Measurements from ENCODE around the gene CKM. TPM values are rescaled to one million over a fixed set of nuclear protein-coding genes. Genes with fewer than 3 reads are reported as not detected.
A peak's percentile ranks its signal among the peaks of the same experiment; 100 is the strongest.
"Not testable (repeated sequence)": the region's sequence is repeated elsewhere in the genome, so short reads cannot be mapped to it uniquely, and the experiment has no call there.

Gene CKM
- total RNA-seq, 8 experiments from 2014 or later, result 0.11 to 0.50 (median 0.28) TPM; not detected in 3

DNA sequence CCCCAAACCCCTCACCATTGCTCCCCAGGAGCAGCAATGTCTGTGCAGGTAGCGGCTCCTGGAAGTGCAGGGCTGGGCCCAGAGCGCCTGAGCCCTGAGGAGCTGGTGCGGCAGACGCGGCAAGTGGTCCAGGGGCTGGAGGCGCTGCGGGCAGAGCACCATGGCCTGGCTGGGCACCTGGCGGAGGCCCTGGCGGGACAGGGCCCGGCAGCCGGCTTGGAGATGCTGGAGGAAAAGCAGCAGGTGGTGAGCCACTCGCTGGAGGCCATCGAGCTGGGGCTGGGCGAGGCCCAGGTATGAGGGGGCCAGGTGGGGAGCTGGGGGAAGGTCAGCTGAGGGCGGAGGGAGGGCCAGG is 22.8 kb upstream of the CKM start:
- Histone ChIP-seq H3K4me1 (replicated peaks in 1 of 2) (no peaks in the 10 kb centered on the region), H3K4me3 (no peak overlapping the region), H3K27ac (no peak overlapping the region)
- 40 to 60% methylated on average over 1 of the region's 15 CpGs; no CpG with 5 or more reads in 8 of the 10 experiments for WGBS, 10 experiments
- ATAC-seq (replicated peaks in 6 of 8), result no peak
- in situ Hi-C loops (cut with MboI; ENCODE audit: low pct_unique_long_range_greater_than_20kb in 2 of 9, low sequenced_read_pairs in 9 of 9, unreplicated experiment in 9 of 9), result no loop called here

DNA sequence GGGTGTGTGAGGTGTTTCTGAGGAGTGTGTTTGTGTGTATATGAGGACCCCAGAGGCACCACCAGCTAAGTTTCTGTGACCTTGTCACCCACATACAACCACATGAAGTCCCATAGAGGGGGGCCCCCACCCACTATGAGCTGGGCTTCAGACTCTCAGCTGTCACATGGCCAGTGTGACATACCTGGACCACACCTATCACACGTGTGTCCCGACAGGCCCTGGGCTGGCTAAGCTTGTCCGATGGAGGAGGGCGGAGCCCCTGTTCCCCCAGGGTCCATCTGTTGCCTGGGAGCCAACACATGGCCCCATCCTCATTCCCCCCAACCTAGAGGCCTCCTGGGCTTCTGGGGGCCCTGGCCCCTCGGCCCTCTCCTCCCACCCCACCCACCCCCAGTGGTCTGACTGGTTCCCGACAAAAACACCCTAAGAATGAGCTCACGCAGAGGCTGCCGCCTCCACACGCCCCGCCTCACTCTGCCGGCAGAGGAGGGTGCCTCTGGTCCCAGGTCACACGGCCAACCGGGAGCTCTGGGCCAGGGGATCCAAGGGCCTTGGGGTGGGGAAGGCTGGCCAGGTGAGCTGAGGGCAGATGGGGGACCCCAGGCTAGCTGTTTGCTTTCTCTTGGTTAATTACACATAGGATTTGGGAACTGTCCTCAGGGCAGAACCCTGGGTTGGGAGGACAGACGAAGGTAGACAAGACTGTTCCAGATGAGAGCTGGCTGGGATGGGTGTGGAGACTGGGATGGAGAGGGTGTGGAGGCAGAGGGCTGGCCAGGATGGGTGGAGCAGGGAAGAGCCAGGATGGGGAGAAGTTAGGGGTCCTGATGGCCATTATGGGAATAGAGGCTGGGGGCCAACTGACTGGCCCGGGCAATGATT is 22.2 kb upstream of the CKM start:
- H3K4me1 ChIP-seq (replicated peaks in 1 of 2), result no peaks in the 10 kb centered on the region
- no peak overlapping the region for H3K27ac ChIP-seq
- in situ Hi-C loops (cut with MboI; ENCODE audit: low pct_unique_long_range_greater_than_20kb in 2 of 9, low sequenced_read_pairs in 9 of 9, unreplicated experiment in 9 of 9), result no loop called here
- 60% methylated on average over 1 of the region's 15 CpGs; no CpG with 5 or more reads in 9 of the 10 experiments for WGBS, 10 experiments
- ATAC-seq (replicated peaks in 6 of 8), result peak in 2 of 8 experiments; percentile 32 to 43
- no peak overlapping the region for H3K4me3 ChIP-seq

DNA sequence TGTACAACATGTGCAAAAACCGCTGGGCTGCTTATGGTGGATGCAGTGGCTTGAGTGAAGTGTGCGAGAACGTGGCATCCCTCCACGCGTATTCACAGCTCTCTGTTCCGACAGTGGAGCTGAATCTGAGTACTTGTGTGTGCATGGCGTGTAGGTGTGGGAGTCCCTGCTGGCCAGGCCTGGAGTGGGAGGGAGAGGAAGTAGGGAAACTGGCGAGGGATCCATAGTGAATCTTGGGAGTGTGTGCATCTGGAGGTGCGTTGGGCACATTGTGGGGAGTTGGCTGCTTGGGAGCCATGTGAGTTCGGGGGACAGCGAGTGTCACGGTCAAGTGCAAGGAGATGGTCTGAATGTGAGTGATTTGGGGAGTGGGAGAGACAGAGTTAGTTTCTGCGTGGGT is 20.2 kb upstream of the CKM start:
- in situ Hi-C loops (cut with MboI; ENCODE audit: low pct_unique_long_range_greater_than_20kb in 2 of 9, low sequenced_read_pairs in 9 of 9, unreplicated experiment in 9 of 9), result no loop called here

DNA sequence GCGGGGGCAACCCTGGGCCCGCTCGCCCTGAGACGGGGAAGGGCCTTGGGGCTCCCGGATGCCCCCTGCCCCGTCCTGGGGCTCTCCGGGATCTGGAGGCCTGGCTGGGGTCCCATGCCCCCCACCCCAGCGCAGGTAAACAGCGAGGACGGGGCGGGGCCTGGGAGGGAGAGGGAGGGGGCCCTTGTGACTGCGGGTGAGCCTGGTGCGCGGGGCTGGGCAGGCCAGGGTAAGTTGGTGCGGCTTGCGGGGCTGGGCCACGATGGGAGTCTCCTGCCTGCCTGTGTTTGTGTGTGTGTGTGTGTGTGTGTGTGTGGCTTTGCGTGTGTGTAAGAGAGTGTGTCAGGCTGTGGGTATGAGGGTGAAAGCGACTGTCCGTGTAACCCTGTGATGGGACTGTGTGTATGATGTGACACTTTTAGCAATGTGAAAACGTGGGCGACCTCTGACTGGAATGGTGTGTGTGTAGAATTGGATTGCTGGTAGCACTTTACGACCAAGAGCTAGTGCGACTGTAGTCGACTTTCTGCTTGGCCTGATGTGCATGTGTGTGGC is 18.3 kb upstream of the CKM start:
- in situ Hi-C loops (cut with MboI; ENCODE audit: low pct_unique_long_range_greater_than_20kb in 2 of 9, low sequenced_read_pairs in 9 of 9, unreplicated experiment in 9 of 9), result no loop called here
- no peak overlapping the region for H3K27ac ChIP-seq
- WGBS, 10 experiments, result 0 to 50% (median 30%) methylated on average over 1 to 4 of the region's 25 CpGs; no CpG with 5 or more reads in 7 of the 10 experiments
- peak overlapping the region in 3 of 5 donors; percentile 10 to 16 (median 13) for H3K4me3 ChIP-seq
- no peaks in the 10 kb centered on the region for H3K4me1 ChIP-seq (replicated peaks in 1 of 2)
- ATAC-seq (replicated peaks in 6 of 8), result peak in 7 of 8 experiments; percentile 17 to 64 (median 53)

More for the DNA sequence above, 20.2 kb upstream of the CKM start:
- ATAC-seq (replicated peaks in 6 of 8), result no peak
- no peak overlapping the region for H3K27ac ChIP-seq
- WGBS, 10 experiments, result 0 to 77% (median 56%) methylated on average over 1 to 8 of the region's 13 CpGs; no CpG with 5 or more reads in 3 of the 10 experiments
- no peaks in the 10 kb centered on the region for H3K4me1 ChIP-seq (replicated peaks in 1 of 2)
- H3K4me3 ChIP-seq, result no peak overlapping the region

DNA sequence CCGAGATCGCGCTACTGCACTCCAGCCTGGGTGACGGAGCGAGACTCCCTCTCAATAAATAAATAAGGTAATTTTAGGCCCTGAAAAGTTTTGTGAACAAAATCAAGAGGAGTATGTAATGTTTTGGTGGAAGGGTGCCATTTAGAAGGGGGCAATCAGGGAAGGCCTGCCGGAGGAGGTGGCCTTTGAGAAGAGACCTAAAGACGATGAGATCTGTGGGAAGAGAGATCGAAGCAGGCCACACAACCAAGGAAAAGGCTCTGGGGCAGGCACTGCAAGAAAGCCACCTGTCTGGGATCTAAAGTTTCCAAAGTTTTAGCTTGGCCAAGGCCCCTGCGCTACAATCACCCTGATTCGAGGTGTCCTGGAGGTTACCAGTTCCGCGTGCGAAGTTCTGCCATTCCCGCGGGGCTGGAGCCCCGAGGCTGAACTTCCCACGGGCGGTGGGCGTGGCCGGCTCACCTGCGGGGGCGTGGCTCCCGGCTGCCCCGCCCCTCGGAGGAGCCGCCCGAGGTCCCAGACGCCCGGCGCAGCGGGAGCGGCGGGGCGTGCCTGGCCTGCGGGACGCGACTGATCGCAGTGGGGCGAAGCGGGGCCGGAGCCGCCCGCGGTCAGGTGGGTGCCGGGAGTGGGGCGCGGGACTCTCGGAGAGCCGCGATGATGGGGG is 17.7 kb upstream of the CKM start, which contains the start of gene KLC3:
KLC3 (plus strand) TSS at position 519 of the 667 bp plus-strand sequence. CDS start 4,792 bp downstream, outside the sequence.
- in situ Hi-C loops (cut with MboI; ENCODE audit: low pct_unique_long_range_greater_than_20kb in 2 of 9, low sequenced_read_pairs in 9 of 9, unreplicated experiment in 9 of 9), result no loop called here
- WGBS, 10 experiments, result 3 to 86% (median 20%) methylated on average over 3 to 21 of the region's 50 CpGs; no CpG with 5 or more reads in 5 of the 10 experiments
- peak in 7 of 8 experiments; percentile 18 to 57 (median 50) for ATAC-seq (replicated peaks in 6 of 8)
- Histone ChIP-seq H3K4me1 (replicated peaks in 1 of 2) (no peaks in the 10 kb centered on the region), H3K4me3 (peak within 1 kb of the TSS in 3 of 5 donors; percentile 10 to 16 (median 13)), H3K27ac (no peak within 1 kb of the TSS)

DNA sequence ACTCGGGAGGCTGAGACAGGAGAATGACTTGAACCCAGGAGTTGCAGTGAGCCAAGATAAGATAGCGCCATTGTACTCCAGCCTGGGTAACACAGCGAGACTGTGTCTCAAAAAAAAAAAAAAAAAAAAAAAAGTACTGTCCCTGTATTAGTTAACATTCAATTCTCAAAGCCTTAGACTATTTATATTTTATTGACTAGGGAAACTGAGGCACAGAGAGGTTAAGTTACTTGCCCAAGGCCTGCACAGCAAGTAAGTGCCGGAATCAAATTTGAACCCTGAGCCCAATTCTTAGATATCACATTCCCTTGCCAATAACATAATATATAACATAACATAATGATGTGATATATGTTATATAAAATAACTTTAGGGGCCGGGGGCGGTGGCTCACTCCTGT is 17.0 kb upstream of the CKM start:
- H3K27ac ChIP-seq, result no peak overlapping the region
- in situ Hi-C loops (cut with MboI; ENCODE audit: low pct_unique_long_range_greater_than_20kb in 2 of 9, low sequenced_read_pairs in 9 of 9, unreplicated experiment in 9 of 9), result no loop called here
- WGBS, 10 experiments, result 33 to 100% (median 71%) methylated on average over 1 to 5 of the region's 6 CpGs
- no peaks in the 10 kb centered on the region for H3K4me1 ChIP-seq (replicated peaks in 1 of 2)
- no peak overlapping the region for H3K4me3 ChIP-seq
- no peak for ATAC-seq (replicated peaks in 6 of 8)

DNA sequence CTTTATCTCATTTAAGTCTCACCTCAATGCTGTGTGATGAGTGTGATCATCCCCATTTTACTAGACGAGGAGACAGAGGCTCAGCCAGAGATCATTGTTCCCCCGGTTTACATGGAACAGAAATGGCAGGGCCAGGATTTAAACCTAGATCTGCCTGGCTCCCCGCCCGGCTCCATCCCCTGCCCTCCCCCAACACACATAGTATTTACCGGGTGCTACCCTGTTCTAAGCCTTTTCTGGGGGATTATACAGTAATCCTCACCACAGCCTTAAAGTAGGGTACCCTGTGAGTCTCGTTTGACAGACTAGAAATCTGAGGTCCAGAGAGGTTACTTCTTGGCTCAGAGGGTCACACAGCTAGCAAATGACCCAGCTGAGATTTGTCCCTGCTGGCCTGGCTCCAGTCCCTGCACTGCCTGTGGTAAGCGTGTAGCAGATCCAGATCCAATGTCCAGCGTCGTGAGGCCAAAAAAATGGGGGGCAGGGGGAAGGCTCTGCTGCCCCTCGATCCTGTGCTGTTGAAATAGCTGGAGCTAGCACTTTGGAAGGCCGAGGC is 14.1 kb upstream of the CKM start:
- in situ Hi-C loops (cut with MboI; ENCODE audit: low pct_unique_long_range_greater_than_20kb in 2 of 9, low sequenced_read_pairs in 9 of 9, unreplicated experiment in 9 of 9), result no loop called here
- Histone ChIP-seq H3K4me3 (no peak overlapping the region), H3K27ac (no peak overlapping the region), H3K4me1 (replicated peaks in 1 of 2) (no peaks in the 10 kb centered on the region)
- WGBS, 10 experiments, result 46 to 88% (median 80%) methylated on average over 2 to 5 of the region's 11 CpGs; no CpG with 5 or more reads in 4 of the 10 experiments
- no peak for ATAC-seq (replicated peaks in 6 of 8)

DNA sequence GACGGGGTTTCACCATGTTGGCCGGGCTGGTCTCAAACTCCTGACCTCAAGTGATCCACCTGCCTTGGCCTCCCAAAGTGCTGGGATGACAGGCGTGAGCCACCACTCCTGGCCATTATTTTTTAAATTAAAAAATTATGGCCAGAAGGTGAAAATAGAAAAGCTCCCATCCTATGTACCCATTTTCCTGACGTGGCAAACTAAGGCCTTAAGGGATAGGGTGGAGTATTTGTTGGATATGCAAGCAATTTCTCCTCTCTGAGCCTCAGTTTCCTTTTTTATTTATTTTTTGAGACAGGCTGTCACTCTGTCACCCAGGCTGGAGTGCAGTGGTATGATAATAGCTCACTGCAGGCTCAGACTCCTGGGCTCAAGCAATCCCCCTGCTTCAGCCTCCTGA is 12.2 kb upstream of the CKM start:
- 0 to 100% (median 69%) methylated on average over 1 to 3 of the region's 4 CpGs; no CpG with 5 or more reads in 4 of the 10 experiments for WGBS, 10 experiments
- H3K4me3 ChIP-seq; ATAC-seq (replicated peaks in 6 of 8); H3K4me1 ChIP-seq (replicated peaks in 1 of 2); in situ Hi-C loops (cut with MboI; ENCODE audit: low pct_unique_long_range_greater_than_20kb in 2 of 9, low sequenced_read_pairs in 9 of 9, unreplicated experiment in 9 of 9); H3K27ac ChIP-seq: not testable (repeated sequence)

DNA sequence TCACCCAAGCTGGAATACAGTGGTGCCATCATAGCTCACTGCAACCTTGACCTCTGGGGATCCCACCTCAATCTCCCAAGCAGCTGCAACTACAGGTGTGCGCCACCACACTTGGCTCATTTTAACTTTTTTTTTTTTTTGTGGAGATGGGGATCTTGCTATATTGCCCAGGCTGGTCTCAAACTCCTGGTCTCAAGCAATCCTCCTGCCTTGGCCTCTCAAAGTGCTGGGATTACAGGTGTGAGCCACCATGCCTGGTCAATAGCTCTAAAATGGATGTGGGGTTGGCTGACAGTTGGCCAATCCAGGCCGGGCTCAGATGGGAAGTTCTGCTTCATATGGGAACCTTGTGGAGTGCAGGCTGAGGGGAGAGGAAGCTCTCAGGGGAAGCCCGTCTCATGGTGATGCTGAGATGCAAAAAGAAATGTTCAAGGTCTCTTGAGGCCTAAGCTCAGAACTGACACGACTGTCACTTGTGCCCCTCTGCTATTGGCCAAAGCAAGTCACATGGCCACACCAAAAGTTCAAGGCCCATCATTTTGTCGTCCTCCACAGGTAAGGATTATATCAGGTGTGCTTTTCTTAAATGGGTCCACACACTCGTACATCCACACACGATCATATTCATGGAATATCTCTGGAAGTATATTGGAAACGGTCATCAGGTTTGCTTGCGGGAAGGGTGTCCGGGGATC is 11.1 kb upstream of the CKM start:
- Histone ChIP-seq H3K4me3 (no peak overlapping the region), H3K4me1 (replicated peaks in 1 of 2) (no peaks in the 10 kb centered on the region), H3K27ac (no peak overlapping the region)
- ATAC-seq (replicated peaks in 6 of 8), result no peak
- 51 to 100% (median 92%) methylated on average over 2 to 9 of the region's 10 CpGs for WGBS, 10 experiments
- in situ Hi-C loops (cut with MboI; ENCODE audit: low pct_unique_long_range_greater_than_20kb in 2 of 9, low sequenced_read_pairs in 9 of 9, unreplicated experiment in 9 of 9), result no loop called here

DNA sequence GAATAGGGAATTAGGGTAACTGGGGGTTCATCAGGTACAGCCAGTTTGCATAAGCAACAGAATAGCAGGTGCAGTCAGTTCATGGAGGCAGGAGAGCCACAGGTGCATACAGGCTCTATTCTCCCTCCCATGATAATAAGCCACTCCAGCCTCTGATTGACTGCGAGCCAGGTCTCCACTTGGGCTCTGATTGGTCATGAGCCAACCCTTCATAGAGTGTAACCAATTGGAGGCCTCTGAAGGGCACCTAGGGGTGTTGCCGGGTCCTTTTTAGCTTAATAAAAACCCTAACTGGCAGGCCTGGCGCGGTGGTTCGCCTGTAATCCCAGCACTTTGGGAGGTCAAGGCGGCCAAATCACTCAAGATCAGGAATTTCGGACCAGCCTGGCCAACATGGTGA is 8.7 kb upstream of the CKM start:
- Histone ChIP-seq H3K4me1 (replicated peaks in 1 of 2) (no peaks in the 10 kb centered on the region), H3K27ac (no peak overlapping the region), H3K4me3 (no peak overlapping the region)
- in situ Hi-C loops (cut with MboI; ENCODE audit: low pct_unique_long_range_greater_than_20kb in 2 of 9, low sequenced_read_pairs in 9 of 9, unreplicated experiment in 9 of 9), result no loop called here
- no peak for ATAC-seq (replicated peaks in 6 of 8)
- WGBS, 10 experiments, result 60 to 87% (median 73%) methylated on average over 1 to 5 of the region's 7 CpGs; no CpG with 5 or more reads in 5 of the 10 experiments

DNA sequence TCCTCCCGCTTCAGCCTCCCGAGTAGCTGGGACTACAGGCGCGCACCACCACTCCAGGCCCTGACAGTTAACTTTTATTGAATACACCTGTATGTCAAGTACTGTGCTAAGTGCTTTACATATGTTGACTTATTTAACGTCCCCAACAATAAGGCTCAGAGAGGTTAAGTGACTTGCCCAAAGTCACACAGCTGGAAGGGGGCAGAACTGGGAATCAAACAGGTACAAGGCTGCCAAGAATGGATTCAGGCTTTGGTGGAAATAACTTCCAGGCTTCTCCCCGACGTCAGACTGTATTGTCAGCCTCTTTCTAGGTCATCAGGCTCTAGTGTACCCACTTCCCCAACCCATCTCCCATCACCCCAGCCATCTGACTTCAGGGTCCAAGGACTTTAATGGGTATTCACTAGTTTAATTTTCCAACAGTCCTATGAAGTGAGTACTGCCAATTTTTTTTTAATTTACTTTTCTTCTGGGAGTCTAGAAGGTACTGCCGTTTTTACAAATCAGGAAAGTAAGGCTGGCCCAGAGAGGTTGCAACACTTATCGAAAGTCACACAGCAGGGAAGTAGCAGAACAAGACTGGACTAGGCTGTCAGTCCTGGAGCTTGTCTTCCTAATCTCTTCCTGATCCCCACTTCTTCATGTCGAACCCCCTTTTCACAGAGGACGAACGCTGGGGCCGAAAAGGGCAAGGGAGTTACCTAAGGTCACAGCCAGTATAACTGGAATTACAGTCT is 4.9 kb upstream of the CKM start:
- 4 to 88% (median 65%) methylated on average over 1 to 11 of the region's 13 CpGs; no CpG with 5 or more reads in 2 of the 10 experiments for WGBS, 10 experiments
- Histone ChIP-seq H3K4me3 (no peak overlapping the region), H3K27ac (no peak overlapping the region), H3K4me1 (replicated peaks in 1 of 2) (peaks cover 3 to 11% of the 10 kb centered on the region in 2 donors)
- in situ Hi-C loops (cut with MboI; ENCODE audit: low pct_unique_long_range_greater_than_20kb in 2 of 9, low sequenced_read_pairs in 9 of 9, unreplicated experiment in 9 of 9), result no loop called here
- ATAC-seq (replicated peaks in 6 of 8), result no peak

DNA sequence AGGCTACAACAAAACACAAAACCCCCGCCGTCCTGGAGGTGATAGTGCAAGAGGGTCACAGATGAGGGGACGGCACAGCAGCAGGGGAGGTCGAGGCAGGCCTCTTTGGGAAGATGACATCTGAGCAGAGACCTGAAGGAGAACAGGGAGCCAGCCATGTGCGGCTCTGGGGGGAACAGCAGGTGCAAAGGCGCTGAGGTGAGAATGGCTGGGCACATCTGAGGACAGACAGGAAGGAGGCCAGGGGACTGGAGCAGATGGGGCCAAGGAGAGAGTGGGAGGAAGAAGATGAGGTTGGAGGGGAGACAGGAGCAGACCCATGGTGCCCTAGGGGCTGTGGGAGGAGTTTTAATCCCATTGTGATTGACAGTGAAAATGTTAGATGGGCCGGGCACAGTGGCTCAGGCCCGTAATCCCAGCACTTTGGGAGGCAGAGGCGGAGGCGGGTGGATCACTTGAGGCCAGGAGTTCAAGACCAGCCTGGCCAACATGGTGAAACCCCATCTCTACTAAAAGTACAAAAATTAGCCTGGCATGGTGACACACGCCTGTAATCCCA is 1.8 kb upstream of the CKM start:
- 40 to 100% (median 82%) methylated on average over 1 to 6 of the region's 11 CpGs; no CpG with 5 or more reads in 2 of the 10 experiments for WGBS, 10 experiments
- ATAC-seq (replicated peaks in 6 of 8), result no peak
- H3K27ac ChIP-seq, result no peak overlapping the region
- H3K4me3 ChIP-seq, result no peak overlapping the region
- peaks cover 3 to 19% of the 10 kb centered on the region in 2 donors for H3K4me1 ChIP-seq (replicated peaks in 1 of 2)
- in situ Hi-C loops (cut with MboI; ENCODE audit: low pct_unique_long_range_greater_than_20kb in 2 of 9, low sequenced_read_pairs in 9 of 9, unreplicated experiment in 9 of 9), result no loop called here

All from motor neuron (in vitro differentiated cells).